ENCODE measurements around the gene CCNH.

CCNH gene

DNA sequence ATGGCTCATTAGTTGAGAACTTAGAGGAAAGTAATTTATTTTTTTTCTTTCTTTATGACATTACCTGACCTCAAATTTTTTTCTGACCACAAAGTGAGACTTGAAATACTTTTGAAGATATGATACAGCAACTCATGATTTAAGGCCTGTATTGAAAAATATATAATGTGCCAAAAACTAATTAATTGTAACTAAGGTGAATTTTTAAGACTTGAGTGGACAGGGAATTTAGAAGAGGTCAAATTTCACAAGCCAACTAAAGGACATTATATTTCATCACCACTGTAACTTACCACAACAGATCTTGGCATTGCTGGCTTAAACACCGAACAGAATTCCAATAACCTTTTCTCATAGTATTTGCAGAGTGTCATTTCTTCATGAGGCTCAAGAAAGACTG, 1.8 kb downstream of the CCNH start:
- TF ChIP-seq CTCF (IDR thresholded peaks at IDR 0.05; ENCODE audit: control extremely low read depth, extremely low read depth, low read depth, missing control alignments), result no peak
- ChIA-PET POLR2A (no interaction called here), CTCF (interaction anchor here (0.9 to 4.5 kb wide), 2 partner anchors 11 to 40 kb away, joined by 3 to 23 read pairs; no protein-coding TSS in a partner anchor)
- DNase-seq (ENCODE audit: extremely low spot score), result no peak

DNA sequence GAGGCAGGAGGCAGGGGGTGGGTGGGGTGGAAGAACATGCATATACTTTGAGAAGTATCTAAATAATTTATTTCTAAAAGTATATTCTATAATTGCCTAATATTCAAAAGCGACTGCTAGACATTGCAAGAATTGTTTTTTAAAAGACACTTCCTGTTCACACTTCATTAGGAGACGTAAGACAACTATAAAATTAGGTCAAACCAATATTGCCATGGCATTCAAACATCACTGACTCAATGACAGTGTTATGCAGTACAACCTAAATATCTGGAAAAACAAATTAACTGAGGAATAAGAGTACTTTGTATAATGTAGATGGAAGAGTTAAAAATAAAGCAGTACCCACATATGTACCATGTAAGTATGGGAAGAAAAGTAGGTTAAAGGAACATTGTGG, 4.5 kb downstream of the CCNH start:
- ChIA-PET POLR2A (no interaction called here), CTCF (interaction anchor here (1.3 kb wide), 1 partner anchor 8 kb away, joined by 7 read pairs; no protein-coding TSS in a partner anchor)
- no peak for DNase-seq (ENCODE audit: extremely low spot score)
- no peak for TF ChIP-seq CTCF (IDR thresholded peaks at IDR 0.05; ENCODE audit: control extremely low read depth, extremely low read depth, low read depth, missing control alignments)

GRCh38 chr5:87405472-87406155, 7.1 kb downstream of the CCNH start:
- CTCF ChIA-PET, result no interaction called here
- POLR2A ChIA-PET, result no interaction called here
- DNase-seq (ENCODE audit: extremely low spot score), result no peak
- no peak for TF ChIP-seq CTCF (IDR thresholded peaks at IDR 0.05; ENCODE audit: control extremely low read depth, extremely low read depth, low read depth, missing control alignments)

DNA sequence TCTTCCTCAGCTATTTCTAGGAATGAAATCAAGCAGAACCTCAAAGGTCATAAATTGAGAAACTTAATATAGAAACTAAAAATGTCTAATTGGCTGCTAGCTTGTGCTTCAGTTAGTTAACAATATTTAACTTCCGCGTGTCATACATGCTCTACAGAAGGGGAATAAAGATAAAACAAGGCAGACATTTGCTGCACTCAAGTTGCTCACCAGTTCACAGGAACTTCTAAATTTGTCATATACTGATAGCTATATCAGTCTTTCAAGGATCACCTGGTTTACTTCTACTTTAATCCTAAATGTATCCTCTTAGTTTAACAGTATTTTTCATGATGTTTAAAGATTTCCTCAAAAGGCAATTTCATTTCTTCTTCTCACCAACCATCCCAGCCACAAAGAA, 8.4 kb downstream of the CCNH start:
- DNase-seq (ENCODE audit: extremely low spot score), result no peak
- CTCF ChIA-PET, result interaction anchor here (1.1 to 1.7 kb wide), 3 partner anchors 9 to 24 kb away, joined by 3 to 5 read pairs (median 3); no protein-coding TSS in a partner anchor
- POLR2A ChIA-PET, result no interaction called here
- no peak for TF ChIP-seq CTCF (IDR thresholded peaks at IDR 0.05; ENCODE audit: control extremely low read depth, extremely low read depth, low read depth, missing control alignments)

DNA sequence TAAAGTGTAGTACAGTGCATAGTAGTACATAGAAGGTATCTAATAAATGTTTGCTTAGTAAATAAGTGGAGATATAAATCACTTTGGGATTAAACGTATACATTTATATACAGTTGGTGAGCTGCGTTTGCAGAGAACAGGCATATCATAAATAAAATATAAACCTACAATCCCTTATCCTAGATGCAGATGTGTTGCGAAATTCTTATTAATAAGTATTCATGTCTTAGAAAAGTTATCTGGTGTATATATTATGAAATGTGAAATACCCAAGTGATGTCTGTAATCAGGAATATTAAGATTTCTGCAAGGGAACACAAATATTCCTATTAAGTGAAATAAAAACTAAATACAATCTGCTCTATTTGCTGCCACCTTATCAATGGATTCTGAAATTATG, 8.8 kb downstream of the CCNH start:
- CTCF ChIA-PET, result interaction anchor here (1.1 to 1.7 kb wide), 5 partner anchors 8 to 24 kb away, joined by 3 to 5 read pairs (median 5); partner anchors contain the start of gene CCNH
- POLR2A ChIA-PET, result no interaction called here
- DNase-seq (ENCODE audit: extremely low spot score), result no peak
- no peak for TF ChIP-seq CTCF (IDR thresholded peaks at IDR 0.05; ENCODE audit: control extremely low read depth, extremely low read depth, low read depth, missing control alignments)

GRCh38 chr5:87403409-87403808, 9.3 kb downstream of the CCNH start:
- ChIA-PET POLR2A (no interaction called here), CTCF (interaction anchor here (1.2 to 1.7 kb wide), 4 partner anchors 10 to 23 kb away, joined by 3 to 5 read pairs (median 5); partner anchors contain the start of gene CCNH)
- no peak for TF ChIP-seq CTCF (IDR thresholded peaks at IDR 0.05; ENCODE audit: control extremely low read depth, extremely low read depth, low read depth, missing control alignments)
- no peak for DNase-seq (ENCODE audit: extremely low spot score)

Data from GM10248 (cell line).